Measurements from ENCODE around the gene CDC16.
"Not testable (repeated sequence)": the region's sequence is repeated elsewhere in the genome, so short reads cannot be mapped to it uniquely, and the experiment has no call there.

CDC16 gene, protein sequence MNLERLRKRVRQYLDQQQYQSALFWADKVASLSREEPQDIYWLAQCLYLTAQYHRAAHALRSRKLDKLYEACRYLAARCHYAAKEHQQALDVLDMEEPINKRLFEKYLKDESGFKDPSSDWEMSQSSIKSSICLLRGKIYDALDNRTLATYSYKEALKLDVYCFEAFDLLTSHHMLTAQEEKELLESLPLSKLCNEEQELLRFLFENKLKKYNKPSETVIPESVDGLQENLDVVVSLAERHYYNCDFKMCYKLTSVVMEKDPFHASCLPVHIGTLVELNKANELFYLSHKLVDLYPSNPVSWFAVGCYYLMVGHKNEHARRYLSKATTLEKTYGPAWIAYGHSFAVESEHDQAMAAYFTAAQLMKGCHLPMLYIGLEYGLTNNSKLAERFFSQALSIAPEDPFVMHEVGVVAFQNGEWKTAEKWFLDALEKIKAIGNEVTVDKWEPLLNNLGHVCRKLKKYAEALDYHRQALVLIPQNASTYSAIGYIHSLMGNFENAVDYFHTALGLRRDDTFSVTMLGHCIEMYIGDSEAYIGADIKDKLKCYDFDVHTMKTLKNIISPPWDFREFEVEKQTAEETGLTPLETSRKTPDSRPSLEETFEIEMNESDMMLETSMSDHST

GRCh38 chr13:114234645-114235421 lies at the start of gene CDC16:
Gene CDC16, plus strand, starts transcription at chr13:114234897. Its CDS starts 188 bp downstream, at chr13:114235085.
- peak; percentile 95 for DNase-seq

DNA sequence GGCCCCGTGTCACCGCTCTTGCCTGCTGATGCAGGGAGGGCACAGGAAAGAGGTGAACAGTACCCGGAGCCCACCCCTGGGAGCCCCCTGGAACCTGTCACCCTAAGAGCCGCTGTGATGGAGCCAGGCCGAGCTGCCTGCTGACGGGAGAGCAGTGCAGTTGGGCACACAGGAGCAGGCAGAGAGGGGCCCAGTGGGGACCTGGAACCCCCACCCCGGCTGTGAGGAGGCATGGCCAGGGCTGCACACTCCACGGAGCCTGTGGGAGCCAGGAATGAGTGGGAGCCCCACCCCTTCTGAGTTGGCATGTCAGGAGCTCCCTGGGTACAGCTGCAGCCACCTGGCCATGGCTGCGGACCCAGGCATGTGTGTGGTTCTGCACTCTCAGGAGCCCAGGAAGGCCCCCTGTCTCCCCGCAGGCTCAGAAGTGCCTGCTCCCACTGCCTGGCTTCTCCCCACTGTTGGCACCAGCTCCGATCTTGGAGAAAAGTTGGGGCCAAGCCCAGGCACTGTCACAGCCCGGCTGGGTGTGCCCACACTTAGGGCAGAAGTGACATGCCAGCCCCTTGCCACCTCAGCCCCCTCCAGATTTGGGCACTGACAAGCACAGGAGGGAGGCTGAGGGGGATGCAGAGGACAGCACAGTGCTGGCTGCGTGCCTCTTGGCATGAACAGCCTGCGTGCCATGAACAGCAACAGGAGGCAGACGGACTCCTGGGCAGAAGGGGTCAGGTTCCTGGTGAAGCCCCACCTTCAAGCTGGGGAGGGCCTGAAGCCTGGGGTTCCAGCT lies 49.3 kb upstream of the CDC16 start:
- no peak for DNase-seq

DNA sequence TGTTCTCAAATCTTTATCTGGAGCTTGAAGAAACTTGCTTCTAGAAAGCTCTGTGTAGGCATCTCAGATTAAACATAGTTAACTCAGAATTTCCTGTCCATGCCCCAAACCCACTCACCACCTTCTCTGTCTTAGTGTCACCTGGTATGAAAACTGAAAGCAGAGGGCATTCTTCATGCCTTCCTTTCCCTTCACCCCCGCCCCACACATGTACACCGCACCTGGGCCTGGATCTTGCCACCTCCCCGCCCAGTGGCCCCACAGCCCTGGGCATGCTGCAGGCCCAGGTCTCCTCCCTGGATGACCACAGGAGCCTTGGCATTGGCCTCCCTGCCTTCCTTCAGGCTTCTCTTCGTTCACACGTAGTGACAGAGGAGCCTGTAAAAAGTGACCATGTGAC lies 39.8 kb upstream of the CDC16 start:
- DNase-seq = no peak

DNA sequence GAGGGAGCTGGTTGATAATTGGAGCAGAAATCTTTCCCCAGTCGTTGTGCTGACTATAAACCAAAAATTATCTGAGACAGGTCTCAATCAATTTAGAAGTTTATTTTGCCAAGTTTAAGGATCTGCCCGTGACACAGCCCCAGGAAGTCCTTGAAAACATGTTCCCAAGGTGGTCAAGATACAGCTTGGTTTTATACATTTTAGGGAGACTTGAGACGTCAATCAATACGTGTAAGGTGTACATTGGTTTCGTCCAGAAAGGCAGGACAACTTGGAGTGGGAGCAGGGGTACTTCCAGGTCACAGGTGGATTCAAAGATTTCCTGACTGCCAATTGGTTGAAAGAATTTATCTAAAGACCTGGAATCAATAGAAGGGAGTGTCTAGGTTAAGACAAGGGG lies 38.1 kb upstream of the CDC16 start:
- DNase-seq = no peak

GRCh38 chr13:114198556-114198955 lies 36.1 kb upstream of the CDC16 start:
- DNase-seq = no peak

GRCh38 chr13:114199526-114199925 lies 35.2 kb upstream of the CDC16 start:
- not testable (repeated sequence) for DNase-seq

DNA sequence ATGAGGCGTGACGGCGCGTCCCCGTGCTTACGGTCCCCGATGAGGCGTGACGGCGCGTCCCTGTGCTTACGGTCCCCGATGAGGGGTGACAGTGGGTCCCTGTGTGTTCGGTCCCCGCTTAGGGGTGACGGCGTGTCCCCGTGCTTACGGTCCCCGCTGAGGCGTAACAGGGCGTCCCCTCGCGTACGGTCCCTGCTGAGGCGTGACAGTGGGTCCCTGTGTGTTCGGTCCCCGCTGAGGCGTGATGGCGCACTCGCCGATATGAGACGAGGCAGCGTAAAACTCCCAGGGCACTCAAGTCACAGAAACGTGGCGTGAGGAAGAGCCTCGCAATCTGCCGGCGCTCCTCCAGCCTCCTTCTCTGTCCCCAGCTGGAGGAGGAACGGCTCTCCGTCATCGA lies 34.7 kb upstream of the CDC16 start:
- DNase-seq = no peak

GRCh38 chr13:114200399-114200911 lies 34.2 kb upstream of the CDC16 start:
- no peak for DNase-seq

- no peak for DNase-seq
Observed at GRCh38 chr13:114202581-114202980, 32.1 kb upstream of the CDC16 start.

DNA sequence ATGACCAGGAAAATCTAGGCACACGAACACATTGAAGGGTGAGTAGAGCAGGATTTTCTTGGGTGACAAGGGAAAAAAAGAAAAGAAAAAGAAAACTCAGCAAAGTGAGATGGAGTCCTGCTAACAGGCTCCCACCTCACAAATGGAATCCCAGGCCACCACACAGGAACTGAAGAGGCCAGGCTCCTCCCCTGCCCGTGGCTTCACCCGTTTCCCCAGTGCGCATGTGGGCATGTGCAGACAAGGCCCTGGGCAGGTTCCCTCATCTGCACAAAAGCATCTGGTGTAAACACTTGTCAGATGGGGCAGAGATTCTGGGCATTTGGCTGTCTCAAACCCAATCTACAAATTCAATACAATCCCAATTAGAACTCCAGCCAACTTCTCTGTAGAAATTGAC lies 31.2 kb upstream of the CDC16 start:
- peak; percentile 16 for DNase-seq

DNA sequence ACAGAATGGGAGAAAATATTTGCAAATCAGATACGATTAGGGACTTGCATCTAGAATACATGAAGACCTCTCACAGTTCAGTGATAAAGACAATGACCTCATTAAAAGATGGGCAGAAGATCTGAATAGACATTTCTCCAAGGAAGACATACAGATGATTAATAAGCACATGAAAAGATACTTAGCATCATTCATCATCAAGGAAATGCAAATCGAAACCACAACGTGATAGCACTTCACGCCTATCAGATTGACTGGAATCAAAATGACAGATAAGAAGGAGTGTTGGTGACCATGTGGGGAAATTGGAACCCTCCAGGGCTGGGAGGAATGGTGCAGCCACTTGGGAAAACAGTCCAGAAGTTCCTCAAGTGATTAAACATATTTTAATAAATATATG lies 29.8 kb upstream of the CDC16 start:
- DNase-seq = no peak

GRCh38 chr13:114208134-114208533 lies 26.6 kb upstream of the CDC16 start:
- no peak for DNase-seq

GRCh38 chr13:114211446-114212157 lies 23.1 kb upstream of the CDC16 start:
- no peak for DNase-seq

DNA sequence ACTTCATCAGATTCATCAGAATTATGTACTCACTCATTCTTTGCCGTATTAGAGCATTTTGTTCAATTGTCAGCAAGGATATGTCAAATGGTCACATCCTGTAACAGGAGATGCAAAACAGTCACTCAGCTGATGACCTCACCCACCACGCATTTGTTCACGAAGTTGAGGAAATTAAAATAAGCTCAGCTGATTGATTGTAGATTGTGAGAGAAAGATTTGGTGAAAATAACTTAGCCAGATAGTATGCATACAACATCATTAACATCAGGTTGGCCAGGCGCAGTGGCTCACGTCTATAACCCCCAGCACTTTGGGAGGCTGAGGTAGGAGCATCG lies 22.6 kb upstream of the CDC16 start:
- no peak for DNase-seq

GRCh38 chr13:114213980-114214379 lies 20.7 kb upstream of the CDC16 start:
- no peak for DNase-seq

- no peak for DNase-seq
Observed at GRCh38 chr13:114219392-114219791, 15.3 kb upstream of the CDC16 start.

GRCh38 chr13:114222461-114222968 lies 12.2 kb upstream of the CDC16 start:
- no peak for DNase-seq

GRCh38 chr13:114224201-114224600 lies 10.5 kb upstream of the CDC16 start:
- DNase-seq = no peak

GRCh38 chr13:114225610-114226009 lies 9.1 kb upstream of the CDC16 start:
- DNase-seq = no peak

GRCh38 chr13:114226088-114226487 lies 8.6 kb upstream of the CDC16 start:
- no peak for DNase-seq

- DNase-seq = peak; percentile 79
Observed at GRCh38 chr13:114226699-114227323, 7.9 kb upstream of the CDC16 start.
